HepG2 (cell line): Measurements from ENCODE around the gene COMP. TPM values are rescaled to one million over a fixed set of nuclear protein-coding genes. Genes with fewer than 3 reads are reported as not detected.

Experiments used
- CENPX ChIP-seq: sonication (generic); formaldehyde crosslinking; IDR thresholded peaks from 2 replicates; pipeline ENCODE4 v1.9.0; 2021; ENCODE audit warnings: mild to moderate bottlenecking, missing genetic modification reagents, moderate library complexity
- FOSL2 ChIP-seq: sonication (generic); formaldehyde crosslinking; IDR thresholded peaks from 2 replicates; pipeline ENCODE4 v1.4.0; 2020; ENCODE audit warnings: missing genetic modification reagents
- HOMEZ ChIP-seq: IDR thresholded peaks from 2 replicates; pipeline ENCODE4 v1.6.1; 2016; ENCODE audit warnings: low read depth
- MATR3 ChIP-seq: sonication (generic); formaldehyde crosslinking; IDR thresholded peaks from 2 replicates; pipeline ENCODE4 v1.4.0; 2020; ENCODE audit warnings: missing genetic modification reagents
- MTERF4 ChIP-seq: sonication (generic); formaldehyde crosslinking; IDR thresholded peaks from 2 replicates; pipeline ENCODE4 v1.8.0; 2023; ENCODE audit warnings: mild to moderate bottlenecking, missing genetic modification reagents
- NAIF1 ChIP-seq: sonication (generic); formaldehyde crosslinking; IDR thresholded peaks from 2 replicates; pipeline ENCODE4 v1.5.0; 2020; ENCODE audit warnings: mild to moderate bottlenecking, missing genetic modification reagents, borderline replicate concordance
- SIN3B ChIP-seq: fragments of 150-350 bp; IDR thresholded peaks from 2 replicates; pipeline ENCODE4 v1.6.1; 2014; ENCODE audit warnings: low read length
- STAT6 ChIP-seq: sonication (generic); formaldehyde crosslinking; IDR thresholded peaks from 2 replicates; pipeline ENCODE4 v1.4.0; 2020; ENCODE audit warnings: missing genetic modification reagents, mild to moderate bottlenecking, borderline replicate concordance
- TBL1XR1 ChIP-seq: fragments of 150-350 bp; IDR thresholded peaks from 2 replicates; pipeline ENCODE4 v1.6.1; 2014; ENCODE audit warnings: borderline replicate concordance, low read length; ENCODE audit not compliant: partially characterized antibody
- THAP11 ChIP-seq: IDR thresholded peaks from 2 replicates; pipeline ENCODE4 v1.6.1; 2016; ENCODE audit warnings: missing biosample characterization, missing genetic modification reagents
- XBP1 ChIP-seq: sonication (generic); formaldehyde crosslinking; IDR thresholded peaks from 2 replicates; pipeline ENCODE4 v1.5.0; 2020; ENCODE audit warnings: missing genetic modification reagents
- ZFAT ChIP-seq: sonication (generic); formaldehyde crosslinking; conservative IDR thresholded peaks from 2 replicates; pipeline ENCODE4 v1.8.1; 2023; ENCODE audit warnings: missing genetic modification reagents, inconsistent platforms
- ZFP36 ChIP-seq: fragments of 150-350 bp; IDR thresholded peaks from 2 replicates; pipeline ENCODE4 v1.6.1; 2018; ENCODE audit warnings: borderline replicate concordance, low read length, low read depth; ENCODE audit not compliant: partially characterized antibody
- ZFP41 ChIP-seq: sonication (generic); formaldehyde crosslinking; IDR thresholded peaks from 2 replicates; pipeline ENCODE4 v1.4.0; 2020; ENCODE audit warnings: mild to moderate bottlenecking, missing genetic modification reagents, borderline replicate concordance
- ZHX1 ChIP-seq: sonication (generic); formaldehyde crosslinking; IDR thresholded peaks from 2 replicates; pipeline ENCODE4 v1.8.1; 2022; ENCODE audit warnings: low read depth, mild to moderate bottlenecking, missing genetic modification reagents
- ZNF224 ChIP-seq: sonication (generic); formaldehyde crosslinking; IDR thresholded peaks from 2 replicates; pipeline ENCODE4 v1.5.0; 2020; ENCODE audit warnings: mild to moderate bottlenecking, missing genetic modification reagents
- ZNF557 ChIP-seq: sonication (generic); formaldehyde crosslinking; IDR thresholded peaks from 2 replicates; pipeline ENCODE4 v1.4.0; 2020; ENCODE audit warnings: missing genetic modification reagents
- ZNF629 ChIP-seq: sonication (generic); formaldehyde crosslinking; conservative IDR thresholded peaks from 2 replicates; pipeline ENCODE4 v1.5.0; 2020; ENCODE audit warnings: missing genetic modification reagents
- polyA plus RNA-seq, 8 experiments: library from polyadenylated mRNA; depleted of rRNA in 3 of 8; stranded (reverse) in 7 of 8; unstranded in 1 of 8; fragments of >200 nt; fragmentation: Illumina TruSeq in 4 of 8; extraction: Trizol in 4 of 8; gene quantifications; 2 replicates each; pipeline versions ENCODE4 v1.2.1 to v1.2.3, GENCODE V29; 2011 to 2016; ENCODE audit warnings: low read depth in 4 of 8, missing spikeins in 1 of 8, mixed read lengths in 1 of 8; ENCODE audit not compliant: insufficient read depth in 1 of 8
- total RNA-seq, 5 experiments: library from RNA; depleted of rRNA; stranded (reverse); fragments of >200 nt; fragmentation: Illumina TruSeq; extraction: Trizol; gene quantifications; 2 replicates each; pipeline ENCODE4 v1.2.3, GENCODE V29; 2016; ENCODE audit warnings: low read depth in 1 of 5
- TF ChIP-seq, protein P1 (sequence below): sonication (generic); formaldehyde crosslinking; IDR thresholded peaks from 2 replicates; pipeline ENCODE4 v1.5.1; 2020; ENCODE audit warnings: missing genetic modification reagents, mild to moderate bottlenecking, borderline replicate concordance

Gene COMP
- total and polyA plus RNA-seq, 2 of the 13 experiments (the other 11 are each of a cell fraction or from before 2014, with no cell fraction given) = 0.04 to 0.13 TPM

GRCh38 chr19:18798384-18799352 is 7.6 kb upstream of the COMP start (continued):
- TF ChIP-seq ZHX1 = no peak
- no peak for TF ChIP-seq CENPX (CRISPR knock-in tag)
- no peak for TF ChIP-seq SIN3B
- no peak for TF ChIP-seq ZNF557 (CRISPR knock-in tag)
- no peak for TF ChIP-seq HOMEZ (CRISPR knock-in tag)
- peak; percentile 29; the same call in 1 of the 2 replicates for TF ChIP-seq THAP11
- TF ChIP-seq STAT6 (CRISPR knock-in tag) = no peak
- TF ChIP-seq, protein P1, sequence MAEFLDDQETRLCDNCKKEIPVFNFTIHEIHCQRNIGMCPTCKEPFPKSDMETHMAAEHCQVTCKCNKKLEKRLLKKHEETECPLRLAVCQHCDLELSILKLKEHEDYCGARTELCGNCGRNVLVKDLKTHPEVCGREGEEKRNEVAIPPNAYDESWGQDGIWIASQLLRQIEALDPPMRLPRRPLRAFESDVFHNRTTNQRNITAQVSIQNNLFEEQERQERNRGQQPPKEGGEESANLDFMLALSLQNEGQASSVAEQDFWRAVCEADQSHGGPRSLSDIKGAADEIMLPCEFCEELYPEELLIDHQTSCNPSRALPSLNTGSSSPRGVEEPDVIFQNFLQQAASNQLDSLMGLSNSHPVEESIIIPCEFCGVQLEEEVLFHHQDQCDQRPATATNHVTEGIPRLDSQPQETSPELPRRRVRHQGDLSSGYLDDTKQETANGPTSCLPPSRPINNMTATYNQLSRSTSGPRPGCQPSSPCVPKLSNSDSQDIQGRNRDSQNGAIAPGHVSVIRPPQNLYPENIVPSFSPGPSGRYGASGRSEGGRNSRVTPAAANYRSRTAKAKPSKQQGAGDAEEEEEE (CRISPR knock-in tag) = no peak
- no peak for TF ChIP-seq TBL1XR1
- peak; percentile 98 for TF ChIP-seq ZNF629 (CRISPR knock-in tag)
- no peak for TF ChIP-seq XBP1 (CRISPR knock-in tag)
- no peak for TF ChIP-seq MATR3
- TF ChIP-seq ZFP41 = no peak
- TF ChIP-seq FOSL2 = peak; percentile 37; the same call in 1 of the 2 replicates
- no peak for TF ChIP-seq ZFAT (CRISPR knock-in tag)
- TF ChIP-seq MTERF4 (CRISPR knock-in tag) = peak; percentile 55; the same call in 1 of the 2 replicates
- no peak for TF ChIP-seq ZFP36
- TF ChIP-seq ZNF224 (CRISPR knock-in tag) = no peak
- no peak for TF ChIP-seq NAIF1 (CRISPR knock-in tag)
